ENCODE data around the gene QARS1.

- TF ChIP-seq CTCF (IDR thresholded peaks at IDR 0.05 in 8 of 11, conservative IDR thresholded peaks at IDR 0.05 in 3 of 11) = no peak
- TF ChIP-seq POLR2AphosphoS5 (IDR thresholded peaks at IDR 0.05) = no peak
These were observed 15.5 kb upstream of the QARS1 start for GRCh38 chr3:49120096-49120437.
